ENCODE measurements around the gene SAMMSON. TPM values are rescaled to one million over a fixed set of nuclear protein-coding genes. Genes with fewer than 3 reads are reported as not detected.

The SAMMSON gene
- total and polyA plus RNA-seq, 9 of the 15 experiments (the other 6 are each of a cell fraction or from before 2014, with no cell fraction given), result 0.65 to 4.4 (median 1.9) TPM

GRCh38 chr3:70056081-70056480 is 56.5 kb downstream of the SAMMSON start:
- in situ Hi-C loops (cut with MboI), result loop anchor here (25.0 kb wide), 1 partner anchor 1606 kb away; no protein-coding TSS in a partner anchor
- Histone ChIP-seq H3K79me2 (ENCODE audit: control insufficient read depth, insufficient read depth, low read length) (no peaks in the 10 kb centered on the region), H4K20me1 (replicated peaks; ENCODE audit: control insufficient read depth, insufficient read depth, low read length) (no peaks in the 10 kb centered on the region), H3K9ac (ENCODE audit: insufficient read depth in 1 of 2, low read depth in 2 of 2, low read length in 2 of 2) (no peak overlapping the region), H3K9me3 (replicated peaks; ENCODE audit: control insufficient read depth, insufficient read depth, low read depth, low read length) (no peaks in the 10 kb centered on the region), H3K27me3 (ENCODE audit: control insufficient read depth in 2 of 2, insufficient read depth in 2 of 2, low read length in 2 of 2) (no peaks in the 10 kb centered on the region), H3K4me2 (ENCODE audit: insufficient read depth, low read length) (no peak overlapping the region), H3K36me3 (ENCODE audit: control insufficient read depth, insufficient read depth, low read length) (no peaks in the 10 kb centered on the region), H2AFZ (ENCODE audit: low read depth, low read length) (no peak overlapping the region), H3K27ac (ENCODE audit: extremely low read depth, low read depth, low read length) (no peak overlapping the region), H3K9me1 (ENCODE audit: control insufficient read depth, insufficient read depth, low read length) (no peaks in the 10 kb centered on the region), H3K4me3 (no peak overlapping the region), H3K4me1 (replicated peaks in 1 of 2; ENCODE audit: control insufficient read depth in 2 of 2, insufficient read depth in 2 of 2, low read length in 2 of 2) (no peaks in the 10 kb centered on the region)
- DNase-seq (ENCODE audit: extremely low read depth in 1 of 4, low spot score in 3 of 4), result no peak
- intact Hi-C loops (cut with micrococcal nuclease), result no loop called here
- ChIA-PET CTCF (ENCODE audit: low intra/inter-chr PET ratio) (no interaction called here), POLR2A (no interaction called here)
- no TSS peak for BruUV-seq (replicated peaks)
- WGBS (ENCODE audit: insufficient coverage, low coverage, missing lambda C conversion rate), result 5% methylated on average over 3 of the region's 3 CpGs
- no peak for FAIRE-seq
- no peak for ATAC-seq
- TF ChIP-seq TRIM28 (IDR thresholded peaks at IDR 0.05), result no peak
- no peak for TF ChIP-seq NFYB (IDR thresholded peaks at IDR 0.05; ENCODE audit: extremely low read depth, insufficient read length)

- H3K9me3 ChIP-seq (replicated peaks; ENCODE audit: control insufficient read depth, insufficient read depth, low read depth, low read length), result no peaks in the 10 kb centered on the region
- BruUV-seq (replicated peaks), result no TSS peak
- H2AFZ ChIP-seq (ENCODE audit: low read depth, low read length), result no peak overlapping the region
- ATAC-seq (no peak), DNase-seq (ENCODE audit: extremely low read depth in 1 of 4, low spot score in 3 of 4) (no peak), FAIRE-seq (no peak)
- no peaks in the 10 kb centered on the region for H3K9me1 ChIP-seq (ENCODE audit: control insufficient read depth, insufficient read depth, low read length)
- no peak overlapping the region for H3K9ac ChIP-seq (ENCODE audit: insufficient read depth in 1 of 2, low read depth in 2 of 2, low read length in 2 of 2)
- H3K27me3 ChIP-seq (ENCODE audit: control insufficient read depth in 2 of 2, insufficient read depth in 2 of 2, low read length in 2 of 2), result no peaks in the 10 kb centered on the region
- intact Hi-C loops (cut with micrococcal nuclease) (no loop called here), in situ Hi-C loops (cut with MboI) (loop anchor here (25.0 kb wide), 1 partner anchor 1605 kb away; no protein-coding TSS in a partner anchor)
- H3K36me3 ChIP-seq (ENCODE audit: control insufficient read depth, insufficient read depth, low read length), result no peaks in the 10 kb centered on the region
- H3K27ac ChIP-seq (ENCODE audit: extremely low read depth, low read depth, low read length), result no peak overlapping the region
- H3K4me1 ChIP-seq (replicated peaks in 1 of 2; ENCODE audit: control insufficient read depth in 2 of 2, insufficient read depth in 2 of 2, low read length in 2 of 2), result no peaks in the 10 kb centered on the region
- no peaks in the 10 kb centered on the region for H4K20me1 ChIP-seq (replicated peaks; ENCODE audit: control insufficient read depth, insufficient read depth, low read length)
- no peak overlapping the region for H3K4me3 ChIP-seq
- whole genome bisulfite sequencing (ENCODE audit: insufficient coverage, low coverage, missing lambda C conversion rate), result no CpG with 5 or more reads among the region's 1 CpG
- ChIA-PET POLR2A (no interaction called here), CTCF (ENCODE audit: low intra/inter-chr PET ratio) (no interaction called here)
- H3K79me2 ChIP-seq (ENCODE audit: control insufficient read depth, insufficient read depth, low read length), result no peaks in the 10 kb centered on the region
- H3K4me2 ChIP-seq (ENCODE audit: insufficient read depth, low read length), result no peak overlapping the region
- TF ChIP-seq PRDM10 (IDR thresholded peaks at IDR 0.05; ENCODE audit: partially characterized antibody) (no peak), BMI1 (IDR thresholded peaks at IDR 0.05; ENCODE audit: low read length) (no peak), PHF8 (IDR thresholded peaks at IDR 0.05; ENCODE audit: borderline replicate concordance, low read length) (no peak), FOXP4 (CRISPR knock-in tag; IDR thresholded peaks at IDR 0.05; ENCODE audit: borderline replicate concordance) (no peak), ZBTB49 (CRISPR knock-in tag; IDR thresholded peaks at IDR 0.05; ENCODE audit: borderline replicate concordance) (no peak), MTA1 (IDR thresholded peaks at IDR 0.05; ENCODE audit: borderline replicate concordance) (no peak)
These were observed 57.9 kb downstream of the SAMMSON start for GRCh38 chr3:70057426-70057825.

Measured in K562 (cell line).